ACHN (cell line): ENCODE measurements around the gene A1BG.

Source experiments
- DNase-seq: peaks from one replicate; pipeline ENCODE4 v3.0.0-alpha.2; 2015
- in situ Hi-C: cut with HindIII; loops from 2 replicates; pipeline ENCODE4 v1.10.0; 2017; ENCODE audit warnings: low sequenced_read_pairs, low pct_ligation_motif_present, low pct_unique_long_range_greater_than_20kb

Gene A1BG, protein sequence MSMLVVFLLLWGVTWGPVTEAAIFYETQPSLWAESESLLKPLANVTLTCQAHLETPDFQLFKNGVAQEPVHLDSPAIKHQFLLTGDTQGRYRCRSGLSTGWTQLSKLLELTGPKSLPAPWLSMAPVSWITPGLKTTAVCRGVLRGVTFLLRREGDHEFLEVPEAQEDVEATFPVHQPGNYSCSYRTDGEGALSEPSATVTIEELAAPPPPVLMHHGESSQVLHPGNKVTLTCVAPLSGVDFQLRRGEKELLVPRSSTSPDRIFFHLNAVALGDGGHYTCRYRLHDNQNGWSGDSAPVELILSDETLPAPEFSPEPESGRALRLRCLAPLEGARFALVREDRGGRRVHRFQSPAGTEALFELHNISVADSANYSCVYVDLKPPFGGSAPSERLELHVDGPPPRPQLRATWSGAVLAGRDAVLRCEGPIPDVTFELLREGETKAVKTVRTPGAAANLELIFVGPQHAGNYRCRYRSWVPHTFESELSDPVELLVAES

DNA sequence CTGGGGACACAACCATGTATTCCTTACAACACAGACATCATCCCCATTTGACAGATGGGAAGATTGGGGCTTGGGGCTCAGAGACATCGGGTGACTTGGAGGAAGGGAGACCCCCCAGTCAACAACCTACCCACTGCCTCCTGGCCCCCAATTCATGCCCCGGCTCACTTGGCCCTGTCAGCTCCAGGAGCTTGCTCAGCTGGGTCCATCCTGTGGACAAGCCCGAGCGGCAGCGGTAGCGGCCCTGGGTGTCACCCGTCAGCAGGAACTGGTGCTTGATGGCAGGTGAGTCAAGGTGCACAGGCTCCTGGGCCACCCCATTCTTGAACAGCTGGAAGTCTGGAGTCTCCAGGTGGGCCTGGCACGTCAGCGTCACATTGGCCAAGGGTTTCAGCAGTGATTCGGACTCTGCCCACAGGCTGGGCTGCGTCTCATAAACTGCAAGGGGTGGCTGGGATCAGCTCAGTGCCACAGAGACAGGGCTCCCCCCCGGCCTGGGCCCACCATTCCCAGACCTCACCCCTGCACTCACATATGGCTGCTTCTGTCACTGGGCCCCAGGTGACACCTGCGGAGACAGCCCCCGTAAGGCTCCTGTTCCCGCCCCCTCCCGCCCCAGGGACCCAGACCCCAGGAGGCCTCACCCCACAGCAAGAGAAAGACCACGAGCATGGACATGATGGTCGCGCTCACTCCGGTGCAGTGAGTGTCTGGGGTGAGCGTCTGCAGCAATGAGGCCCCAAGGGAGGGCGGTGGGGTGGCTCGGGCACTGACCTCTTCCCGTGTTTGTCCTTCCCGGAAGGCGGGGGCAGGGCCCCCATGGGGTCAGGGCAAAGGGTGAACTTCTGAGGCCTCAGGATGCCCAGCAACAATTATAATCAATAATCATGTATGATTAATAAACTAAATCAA is at the start of gene A1BG:
Gene A1BG (minus strand): TSS at position 733 of the 912 bp plus-strand sequence. CDS start 55 bp downstream, at position 678.
- in situ Hi-C loops, result no loop called here
- DNase-seq, result no peak

DNA sequence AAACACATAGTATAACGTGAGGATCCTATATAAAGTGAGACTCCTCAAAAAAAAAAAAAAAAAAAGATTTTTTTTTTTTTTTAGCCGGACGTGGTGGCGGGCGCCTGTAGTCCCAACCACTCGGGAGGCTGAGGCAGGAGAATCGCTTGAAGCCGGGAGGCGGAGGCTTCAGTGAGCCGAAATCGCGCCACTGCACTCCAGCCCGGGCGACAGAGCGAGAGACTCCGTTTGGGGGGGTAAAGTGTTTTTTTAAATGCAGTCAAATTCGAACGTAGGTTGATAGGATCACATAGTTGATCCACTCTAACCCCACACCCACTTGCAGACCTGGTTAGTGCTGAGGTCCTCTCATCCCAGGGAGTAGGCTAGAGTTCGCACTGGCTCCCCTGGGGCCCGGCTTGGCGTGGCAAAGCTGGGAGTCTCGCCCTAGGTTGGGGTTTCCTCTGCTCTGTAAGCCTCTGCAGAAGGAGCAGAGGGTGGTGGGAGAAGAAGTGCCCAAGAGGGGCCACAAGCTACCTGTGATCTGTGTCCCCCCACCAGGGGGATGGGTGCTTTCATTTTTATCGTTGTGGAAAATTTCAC is 48.6 kb upstream of the A1BG start:
- no peak for DNase-seq
- in situ Hi-C loops, result no loop called here

DNA sequence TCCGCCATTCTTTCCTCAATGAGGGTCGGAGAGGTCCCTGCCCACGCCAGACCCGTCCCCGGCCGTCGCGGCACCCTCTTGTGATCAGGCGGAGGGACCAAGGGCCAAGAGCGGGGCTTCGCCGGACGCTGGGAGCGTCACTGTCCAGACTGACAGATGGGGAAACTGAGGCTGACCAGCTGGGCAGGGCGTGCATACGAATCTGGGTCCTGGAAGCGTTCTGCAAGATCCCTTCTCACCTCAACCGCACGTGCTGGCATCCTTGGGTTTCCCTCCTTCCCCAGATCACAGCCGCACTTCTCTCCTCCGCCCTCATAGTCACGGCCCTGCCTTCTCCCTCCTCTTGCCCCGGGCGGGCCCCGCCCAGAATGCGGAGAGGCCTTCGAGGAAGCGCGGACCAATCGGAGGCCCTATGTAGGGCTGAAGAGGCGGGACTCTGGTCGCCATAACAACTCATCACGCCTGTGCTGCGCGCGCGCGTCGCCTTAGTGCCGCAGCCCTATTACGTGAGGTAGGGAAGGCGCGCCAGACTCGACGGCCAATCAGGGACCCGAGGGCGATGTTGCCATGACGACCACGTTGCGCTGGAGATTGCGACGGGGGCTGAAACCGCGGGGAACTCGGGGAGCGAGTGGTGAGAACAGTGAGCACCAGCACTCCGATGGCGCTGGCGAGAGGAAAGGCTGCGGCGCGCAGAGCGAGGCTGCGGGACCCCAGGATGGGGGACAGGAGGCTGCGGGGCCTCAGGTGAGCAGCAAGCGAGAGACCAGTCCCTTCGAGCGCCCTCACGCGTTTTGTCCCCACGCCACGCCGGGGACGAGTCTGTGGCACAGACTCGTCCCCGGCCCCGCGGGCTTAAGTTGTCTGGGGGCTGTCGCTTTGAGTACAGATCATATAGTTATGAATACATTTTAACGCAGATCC is 47.9 kb upstream of the A1BG start:
- in situ Hi-C loops, result no loop called here
- DNase-seq, result peak; percentile 97

DNA sequence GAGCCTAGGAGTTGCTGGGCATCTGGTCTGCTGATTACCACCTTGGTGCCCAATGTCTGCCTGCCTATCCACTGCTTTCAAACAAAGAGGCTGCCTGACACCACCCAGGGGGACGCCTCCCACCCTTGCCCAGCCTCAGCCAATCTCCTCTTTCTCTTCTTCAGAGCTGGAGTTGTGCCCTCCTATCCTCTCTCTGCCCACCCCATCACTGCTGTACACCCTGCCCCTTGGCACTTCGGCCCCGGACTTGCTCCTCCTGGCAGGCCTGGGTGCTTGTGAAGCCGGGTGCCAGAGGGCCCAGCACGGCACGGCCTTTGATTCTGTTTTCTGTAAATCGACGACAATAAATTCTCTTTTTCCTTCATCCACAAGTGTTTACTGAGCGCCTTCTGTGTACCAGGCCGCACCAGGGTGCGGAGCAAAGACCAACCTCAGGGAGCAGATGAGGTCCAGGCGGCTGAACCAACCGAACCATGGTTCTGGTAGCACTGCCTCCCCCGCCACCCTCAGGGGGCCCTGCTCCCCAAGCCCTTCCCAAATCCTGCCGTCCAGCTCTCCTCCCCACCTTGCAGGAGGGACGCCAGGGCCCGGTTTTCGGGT is 47.1 kb upstream of the A1BG start:
- in situ Hi-C loops, result no loop called here
- DNase-seq, result no peak

DNA sequence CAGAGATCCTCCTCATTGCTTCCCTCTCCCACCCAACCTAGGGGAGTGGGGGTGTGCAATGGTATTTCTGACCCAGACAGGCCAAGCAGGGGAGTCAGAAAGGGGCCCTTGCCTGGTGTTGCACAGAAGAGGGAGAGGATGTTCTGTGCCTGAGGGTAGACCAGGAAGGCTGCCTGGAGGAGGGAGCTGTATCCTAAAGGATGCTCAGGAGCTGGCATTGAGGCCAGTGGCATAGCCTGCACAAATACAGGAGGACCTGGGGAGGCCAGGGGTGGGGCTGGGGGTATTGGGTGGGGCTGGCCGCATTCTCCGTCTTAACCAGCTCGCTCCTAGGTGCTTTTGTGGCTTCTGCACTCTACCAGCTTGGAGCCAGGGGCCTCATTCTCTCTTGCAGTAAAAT is 46.6 kb upstream of the A1BG start:
- DNase-seq, result no peak
- in situ Hi-C loops, result no loop called here

DNA sequence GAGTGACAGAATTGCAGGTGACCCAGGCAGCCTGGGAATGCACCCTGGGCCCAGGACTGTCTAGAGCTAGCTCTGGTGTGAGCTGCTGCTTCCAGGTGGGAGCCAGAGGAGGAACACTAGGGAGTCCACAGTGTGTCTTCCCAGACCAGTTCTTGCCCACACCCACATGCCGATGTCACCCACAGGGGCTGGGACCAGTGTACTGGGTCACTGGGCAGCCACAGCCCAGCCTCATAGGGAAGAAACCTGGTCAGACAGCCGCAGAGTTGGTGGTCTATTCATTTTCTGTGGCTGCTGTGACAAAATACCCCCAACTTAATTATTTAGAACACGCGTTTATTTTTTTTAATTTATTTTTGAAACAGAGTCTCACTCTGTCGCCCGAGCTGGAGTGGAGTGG is 45.3 kb upstream of the A1BG start:
- in situ Hi-C loops, result no loop called here
- no peak for DNase-seq

DNA sequence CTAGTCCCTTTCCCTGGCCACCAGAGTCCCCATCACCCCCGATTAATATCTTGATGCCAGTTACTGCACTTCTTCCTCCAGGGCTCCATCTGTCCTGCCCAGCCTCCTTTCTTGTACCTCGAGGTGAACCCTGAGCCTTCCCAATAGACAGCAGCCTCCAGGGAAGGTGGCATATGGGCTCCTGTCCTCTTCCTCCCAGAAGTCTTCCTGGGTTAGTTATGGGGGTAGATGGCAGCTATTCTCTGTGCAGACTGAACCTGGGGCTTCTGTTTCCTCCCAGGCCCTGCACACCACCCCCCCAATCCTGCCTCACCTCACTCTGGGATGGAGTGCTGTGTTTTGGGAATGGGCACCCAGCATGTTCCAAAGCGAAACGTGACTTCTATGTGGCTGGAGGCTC is 44.8 kb upstream of the A1BG start:
- no peak for DNase-seq
- in situ Hi-C loops, result no loop called here

DNA sequence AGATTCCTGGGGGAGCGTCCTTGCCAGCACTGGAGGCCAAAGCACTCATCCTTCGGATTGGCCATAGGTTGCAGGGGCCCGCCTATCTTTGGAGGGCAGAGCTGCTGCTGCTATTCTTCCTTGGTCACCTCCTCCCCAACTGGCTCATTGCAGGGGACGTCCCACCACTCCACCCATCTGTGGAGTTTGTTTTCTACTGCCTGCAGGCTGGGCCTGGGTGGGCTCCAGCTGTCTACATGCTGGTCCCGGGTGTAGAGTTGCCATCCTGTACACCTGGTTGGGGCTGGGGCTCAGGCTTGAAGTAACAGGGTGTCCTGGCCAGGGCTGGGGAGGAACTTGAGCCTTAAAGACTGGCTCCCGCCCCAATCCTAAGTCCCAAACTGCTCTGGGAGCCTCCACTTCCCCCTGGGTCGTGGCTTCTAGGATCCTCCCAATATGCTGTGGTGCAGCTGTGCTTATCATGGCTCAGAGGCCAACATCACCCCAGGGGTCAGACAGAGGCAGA is 44.3 kb upstream of the A1BG start:
- in situ Hi-C loops, result no loop called here
- DNase-seq, result no peak

DNA sequence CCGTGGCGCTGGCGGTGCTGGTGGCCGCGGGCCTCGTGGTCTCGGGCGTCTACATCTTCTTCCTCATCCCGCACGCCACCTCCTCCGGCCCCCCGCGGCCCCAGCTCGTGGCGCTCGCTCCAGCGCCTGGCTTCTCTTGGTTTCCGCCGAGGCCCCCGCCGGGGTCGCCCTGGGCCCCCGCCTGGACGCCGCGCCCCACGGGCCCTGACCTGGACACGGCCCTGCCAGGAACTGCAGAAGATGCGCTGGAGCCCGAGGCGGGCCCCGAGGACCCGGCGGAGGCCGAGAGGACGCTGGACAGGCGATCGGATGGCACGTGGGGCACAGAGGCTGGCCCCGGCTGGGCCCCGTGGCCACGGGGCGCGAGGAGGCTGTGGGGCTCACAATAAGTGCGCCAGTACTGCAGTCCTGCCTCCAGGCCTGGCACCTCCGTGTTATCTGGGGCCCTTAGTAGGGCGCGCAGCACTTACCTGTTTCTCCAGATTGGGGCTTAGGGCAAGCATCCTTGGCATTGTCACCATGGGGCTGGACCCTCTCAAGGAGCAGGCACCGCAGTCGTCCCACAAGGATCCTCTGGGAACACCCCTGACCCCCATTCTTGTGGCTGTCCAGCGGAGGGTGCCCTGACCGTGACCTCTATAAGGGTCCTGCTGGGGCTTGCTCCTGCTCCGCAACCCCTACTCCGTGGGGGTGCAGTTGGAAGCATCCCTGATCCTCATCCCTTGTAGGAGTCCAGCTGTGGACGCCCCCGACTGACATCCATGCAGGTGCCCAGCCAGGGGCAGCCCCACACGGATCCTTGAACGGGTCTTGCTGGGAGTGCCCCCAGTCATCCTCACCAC is 43.6 kb upstream of the A1BG start:
- in situ Hi-C loops, result no loop called here
- DNase-seq, result no peak

DNA sequence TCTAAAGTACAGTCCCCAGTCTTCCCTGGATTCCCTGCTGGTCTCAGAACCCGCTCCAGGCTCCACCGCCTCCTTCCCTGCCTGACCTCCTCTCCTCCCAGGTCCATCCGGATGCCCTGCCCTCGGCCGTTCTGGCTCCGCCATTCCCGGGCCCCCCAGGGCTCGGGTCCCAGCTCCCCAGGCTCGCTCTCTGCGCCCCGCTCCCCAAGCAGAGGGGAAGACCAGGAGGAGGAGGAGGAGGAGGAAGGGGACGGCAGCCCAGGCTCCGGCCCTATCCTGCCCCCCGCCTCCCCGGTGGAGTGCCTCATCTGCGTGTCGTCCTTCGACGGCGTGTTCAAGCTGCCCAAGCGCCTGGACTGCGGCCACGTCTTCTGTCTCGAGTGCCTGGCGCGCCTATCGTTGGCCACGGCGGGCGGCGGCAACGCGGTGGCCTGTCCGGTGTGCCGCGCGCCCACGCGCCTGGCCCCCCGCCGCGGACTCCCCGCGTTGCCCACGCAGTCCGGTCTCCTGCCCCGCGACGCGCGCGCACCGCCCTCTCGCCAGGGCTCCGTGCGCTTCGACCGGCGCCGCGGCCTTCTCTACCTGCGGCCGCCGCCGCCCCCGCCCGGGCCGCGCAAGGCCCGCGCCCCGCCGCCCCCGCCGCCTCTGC is 42.8 kb upstream of the A1BG start:
- in situ Hi-C loops, result no loop called here
- DNase-seq, result no peak

DNA sequence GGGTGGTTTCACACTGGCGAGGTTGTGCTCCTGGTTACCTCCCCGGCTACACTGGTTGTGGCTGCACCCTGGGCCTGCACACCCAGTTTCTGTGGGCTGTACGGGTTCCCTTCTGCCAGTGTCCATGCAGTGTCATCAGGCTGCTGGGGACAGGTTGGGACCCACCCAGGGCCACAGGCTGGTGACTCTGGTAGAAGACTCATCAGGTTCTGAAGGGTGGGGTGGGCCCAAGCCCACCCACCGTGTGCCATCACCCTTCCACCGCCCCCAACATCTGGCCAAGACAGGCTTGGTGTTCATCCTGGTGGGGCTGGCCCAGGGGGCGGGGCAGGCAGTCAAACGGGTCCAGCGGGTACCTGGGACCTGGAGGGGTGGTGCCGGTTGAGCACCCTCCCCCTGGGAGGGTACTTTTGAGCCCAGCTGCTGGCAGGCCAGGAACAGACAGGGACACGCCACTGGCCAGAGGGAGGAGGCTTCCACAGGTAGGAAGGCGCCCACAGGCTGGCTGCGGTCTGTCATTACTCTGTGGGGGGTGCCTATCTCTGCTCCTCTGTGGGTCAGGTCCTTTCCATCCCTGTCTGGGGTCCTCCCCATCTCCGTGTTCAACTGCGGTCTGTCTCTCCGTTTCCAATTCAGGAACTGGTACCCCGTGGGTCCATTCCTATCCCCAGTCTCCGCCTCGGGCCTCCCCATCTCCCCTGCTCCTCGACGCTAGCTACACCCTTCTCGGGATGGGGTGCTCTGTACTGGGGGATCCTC is 42.1 kb upstream of the A1BG start, which contains the start of gene RNF225:
Gene RNF225 (plus strand): TSS at position 437 of the 759 bp plus-strand sequence. CDS start 434 bp downstream, outside the sequence.
- in situ Hi-C loops, result no loop called here
- DNase-seq, result no peak

DNA sequence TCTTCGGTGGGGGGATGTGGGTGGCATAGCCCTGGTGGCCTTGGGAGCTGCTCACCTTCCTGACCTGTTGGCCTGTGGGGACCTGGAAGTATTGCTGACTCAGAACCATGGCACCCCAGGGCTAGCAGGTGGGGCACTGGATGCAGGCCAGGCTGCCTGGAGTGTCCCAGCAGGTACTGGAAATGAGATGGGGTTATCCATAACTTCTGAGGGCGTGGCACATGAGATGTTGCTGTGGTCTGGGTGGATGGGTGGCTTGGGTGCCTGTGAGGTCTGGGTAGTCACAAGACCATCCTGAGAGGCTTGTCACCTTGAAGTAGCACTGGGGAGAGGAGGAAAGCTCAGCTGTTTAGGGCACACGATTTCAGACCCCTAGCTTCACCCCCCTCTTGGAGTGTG is 41.5 kb upstream of the A1BG start:
- DNase-seq, result no peak
- in situ Hi-C loops, result no loop called here

DNA sequence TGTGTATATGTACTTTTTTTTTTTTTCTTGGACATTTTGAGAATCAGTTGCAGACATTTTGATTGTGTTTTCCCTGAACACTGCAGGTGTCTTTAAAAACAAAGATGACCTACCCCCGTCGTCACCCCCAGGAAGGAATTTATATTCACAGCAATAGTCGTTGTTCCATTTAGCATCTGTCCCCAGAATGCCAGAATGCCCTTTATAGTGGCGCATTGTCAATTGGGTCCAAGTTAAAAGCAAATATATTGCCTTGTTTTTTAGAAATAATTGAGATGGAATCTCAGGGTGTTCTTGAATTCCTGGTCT is 40.4 kb upstream of the A1BG start:
- DNase-seq, result no peak
- in situ Hi-C loops, result no loop called here

DNA sequence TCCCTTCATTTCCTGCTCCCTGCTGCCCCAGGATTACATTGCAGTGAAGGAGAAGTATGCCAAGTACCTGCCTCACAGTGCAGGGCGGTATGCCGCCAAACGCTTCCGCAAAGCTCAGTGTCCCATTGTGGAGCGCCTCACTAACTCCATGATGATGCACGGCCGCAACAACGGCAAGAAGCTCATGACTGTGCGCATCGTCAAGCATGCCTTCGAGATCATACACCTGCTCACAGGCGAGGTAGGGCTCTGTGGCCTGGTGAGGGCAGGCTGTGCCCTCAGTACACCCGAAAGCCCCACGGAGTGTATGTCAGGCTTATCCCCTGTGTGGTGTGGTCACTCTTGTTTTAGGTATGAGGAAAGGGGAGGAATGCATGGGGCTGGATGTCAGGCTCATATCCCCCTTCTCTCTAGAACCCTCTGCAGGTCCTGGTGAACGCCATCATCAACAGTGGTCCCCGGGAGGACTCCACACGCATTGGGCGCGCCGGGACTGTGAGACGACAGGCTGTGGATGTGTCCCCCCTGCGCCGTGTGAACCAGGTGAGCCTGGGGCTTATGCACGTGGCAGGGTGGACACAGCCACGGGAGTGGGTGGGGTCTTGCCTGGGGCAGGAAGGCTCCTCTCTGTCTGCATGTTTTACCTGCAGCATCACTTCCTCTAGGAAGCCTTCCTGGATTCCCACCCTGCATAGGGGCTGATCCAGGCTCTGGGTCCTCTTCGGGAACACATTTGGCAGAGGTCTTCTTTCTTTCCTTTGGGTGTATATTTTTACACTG is 39.8 kb upstream of the A1BG start:
- in situ Hi-C loops, result no loop called here
- DNase-seq, result no peak

DNA sequence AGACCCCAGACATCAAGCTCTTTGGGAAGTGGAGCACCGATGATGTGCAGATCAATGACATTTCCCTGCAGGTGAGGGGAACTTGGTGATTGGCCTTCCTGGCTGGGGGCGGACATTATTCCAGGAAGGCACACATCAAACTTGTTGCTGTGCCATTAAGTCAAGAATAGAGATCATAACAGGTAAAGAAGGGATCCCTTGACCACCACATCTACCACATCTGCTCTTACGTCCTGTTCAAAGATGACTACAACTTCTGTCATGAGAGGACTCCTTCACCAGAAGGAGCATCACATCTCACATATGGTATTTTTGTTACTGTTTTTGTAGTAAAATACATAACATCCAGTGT is 34.9 kb upstream of the A1BG start:
- no peak for DNase-seq
- in situ Hi-C loops, result no loop called here
